ENCODE results near the gene PSKH1.

The PSKH1 gene

DNA sequence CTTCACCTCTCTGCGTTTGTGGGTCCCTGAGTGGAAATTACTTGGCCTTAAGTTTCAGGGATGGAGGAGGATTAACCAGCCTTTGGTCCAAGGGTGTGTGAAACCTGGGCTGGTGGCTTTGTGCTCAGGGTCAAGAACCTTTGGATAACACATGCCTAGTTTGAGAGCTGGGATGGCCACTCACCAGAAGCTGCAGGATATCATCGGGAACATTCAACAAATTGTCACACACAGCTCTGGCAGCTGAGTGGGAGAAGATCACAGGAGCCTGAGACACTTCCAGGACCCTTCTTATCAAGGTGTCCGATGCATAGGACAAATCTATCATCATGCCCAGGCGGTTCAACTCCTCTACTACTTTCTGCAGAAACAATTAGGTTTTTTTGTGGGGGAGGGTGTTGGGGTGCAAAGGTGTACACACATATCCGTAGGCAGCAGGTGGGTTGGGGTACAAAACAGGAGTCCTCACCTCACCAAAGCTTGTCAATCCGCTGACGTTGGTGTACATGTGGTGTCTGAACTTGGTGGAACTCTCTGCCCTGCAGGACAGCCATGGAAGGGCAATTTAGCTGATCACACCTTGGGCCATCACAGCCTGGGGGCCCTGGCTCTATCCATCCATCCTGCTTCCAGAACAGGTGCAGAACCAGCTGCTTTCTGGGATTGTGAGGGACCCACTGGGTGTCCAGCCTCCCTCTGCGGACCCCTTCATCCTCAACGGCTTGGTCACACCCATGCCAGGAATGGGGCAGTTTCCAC lies 84.6 kb downstream of the PSKH1 start:
- Mint-ChIP-seq H3K4me3 (no peak overlapping the region), H3K27ac (no peak overlapping the region), H3K4me1 (peaks cover 18% of the 10 kb centered on the region), H3K27me3 (no peaks in the 10 kb centered on the region), H3K9me3 (no peaks in the 10 kb centered on the region)
- DNase-seq = no peak
- ATAC-seq = no peak

All from stimulated activated naive CD8-positive, alpha-beta T cell treated with anti-CD3 and anti-CD28 coated beads, Interleukin-15, amount 100 ng/mL, for 72 hours (primary cell).